ENCODE data around the gene SUGP1. TPM values are rescaled to one million over a fixed set of nuclear protein-coding genes. Genes with fewer than 3 reads are reported as not detected.

The SUGP1 gene
- total RNA-seq, 4 donors from 2014 or later, result 16.1 to 40.2 (median 39.0) TPM

DNA sequence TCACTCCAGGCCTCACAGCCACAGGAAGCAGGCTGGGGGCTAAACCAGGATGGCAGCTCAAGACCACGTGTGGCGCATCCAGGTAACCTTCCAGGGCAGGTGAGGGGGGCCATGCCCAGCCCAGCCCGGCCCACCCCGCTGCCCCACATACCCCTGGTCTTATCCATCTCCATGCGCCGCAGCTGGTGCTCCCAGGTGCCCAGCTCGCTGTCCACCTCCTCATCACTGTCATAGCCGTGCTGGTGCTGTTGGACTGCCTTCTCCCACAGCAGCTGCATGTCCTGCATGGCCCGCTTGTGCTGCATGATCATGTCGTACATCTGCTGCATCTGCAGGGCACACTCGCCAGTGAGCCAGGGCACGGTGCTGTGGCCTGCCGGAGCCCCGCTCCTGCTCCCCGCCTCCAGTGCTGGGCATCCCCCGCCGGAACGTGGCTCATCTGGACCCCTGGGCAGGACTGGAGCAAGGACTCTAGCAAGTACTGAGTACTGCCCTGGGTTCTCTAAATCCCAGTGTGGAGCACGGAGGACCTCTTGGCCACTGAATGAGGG is 41.2 kb downstream of the SUGP1 start:
- intact Hi-C loops (cut with DNase I; ENCODE audit: low total_unique reads), result no loop called here
- no peak for TF ChIP-seq CTCF (IDR thresholded peaks at IDR 0.05)
- no peak for TF ChIP-seq POLR2A (IDR thresholded peaks at IDR 0.05)
- no peak overlapping the region for H3K4me3 ChIP-seq (ENCODE audit: low read depth, poor library complexity, severe bottlenecking)
- whole genome bisulfite sequencing, 2 donors, result 90 to 95% methylated on average over 18 to 19 of the region's 19 CpGs
- no peak for DNase-seq (ENCODE audit: low spot score in 2 of 2)

- TF ChIP-seq CTCF (IDR thresholded peaks at IDR 0.05), result no peak
- no peak for TF ChIP-seq POLR2A (IDR thresholded peaks at IDR 0.05)
- intact Hi-C loops (cut with DNase I; ENCODE audit: low total_unique reads), result no loop called here
- WGBS, 2 donors, result 90 to 97% methylated on average over 5 to 7 of the region's 7 CpGs
Measured at GRCh38 chr19:19278315-19278714, 42.0 kb downstream of the SUGP1 start.

DNA sequence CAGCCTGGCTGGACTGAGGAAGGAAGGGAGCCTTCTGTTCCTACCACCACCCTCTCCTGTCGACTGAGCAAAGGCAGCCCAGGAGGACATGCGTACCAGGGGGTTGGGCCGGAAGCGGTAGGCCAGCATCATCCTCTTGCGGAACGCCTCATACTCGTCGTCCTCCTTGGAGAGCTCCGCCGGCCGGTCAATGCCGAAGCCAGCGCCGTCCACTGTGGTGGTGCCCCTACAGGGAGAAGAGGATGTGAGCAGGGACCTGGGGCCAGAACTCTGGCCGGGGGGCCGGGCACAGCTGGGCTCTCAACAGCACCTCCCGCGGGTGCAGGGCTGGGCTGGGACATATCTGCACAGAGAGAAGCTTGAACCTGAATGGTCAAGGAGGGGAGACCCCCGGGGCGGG is 43.5 kb downstream of the SUGP1 start:
- intact Hi-C loops (cut with DNase I; ENCODE audit: low total_unique reads), result no loop called here

More at GRCh38 chr19:19278315-19278714, 42.0 kb downstream of the SUGP1 start:
- no peak overlapping the region for H3K4me3 ChIP-seq (ENCODE audit: low read depth, poor library complexity, severe bottlenecking)
- no peak for DNase-seq (ENCODE audit: low spot score in 2 of 2)

DNA sequence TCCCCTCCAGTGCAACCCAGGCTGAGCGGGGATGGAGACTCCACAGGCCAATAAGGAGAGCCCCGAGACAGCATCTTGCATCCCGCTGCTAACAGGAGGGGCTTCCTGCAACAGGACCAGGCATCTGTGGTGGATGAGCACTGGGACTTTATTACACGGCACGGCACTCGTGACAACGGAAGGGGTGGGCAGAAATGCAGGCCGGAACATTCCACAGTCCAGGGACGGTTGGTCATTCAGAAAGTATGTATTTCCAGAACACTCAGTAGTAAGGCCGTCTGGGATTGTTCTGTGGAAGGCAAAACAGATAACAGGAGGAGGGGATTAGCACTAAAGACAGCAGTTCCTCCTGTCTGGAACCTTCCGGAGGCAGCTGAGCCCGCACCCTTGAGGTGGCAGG is 43.9 kb downstream of the SUGP1 start:
- TF ChIP-seq CTCF (IDR thresholded peaks at IDR 0.05), result no peak
- TF ChIP-seq POLR2A (IDR thresholded peaks at IDR 0.05), result no peak
- whole genome bisulfite sequencing, 2 donors, result 87 to 93% methylated on average over 12 of the region's 12 CpGs
- no peak overlapping the region for H3K4me3 ChIP-seq (ENCODE audit: low read depth, poor library complexity, severe bottlenecking)

More for the DNA sequence above, 43.5 kb downstream of the SUGP1 start:
- H3K4me3 ChIP-seq (ENCODE audit: low read depth, poor library complexity, severe bottlenecking), result no peak overlapping the region
- no peak for DNase-seq (ENCODE audit: low spot score in 2 of 2)
- WGBS, 2 donors, result 92 to 93% methylated on average over 17 to 18 of the region's 20 CpGs
- TF ChIP-seq CTCF (IDR thresholded peaks at IDR 0.05) (no peak), POLR2A (IDR thresholded peaks at IDR 0.05) (no peak)

DNA sequence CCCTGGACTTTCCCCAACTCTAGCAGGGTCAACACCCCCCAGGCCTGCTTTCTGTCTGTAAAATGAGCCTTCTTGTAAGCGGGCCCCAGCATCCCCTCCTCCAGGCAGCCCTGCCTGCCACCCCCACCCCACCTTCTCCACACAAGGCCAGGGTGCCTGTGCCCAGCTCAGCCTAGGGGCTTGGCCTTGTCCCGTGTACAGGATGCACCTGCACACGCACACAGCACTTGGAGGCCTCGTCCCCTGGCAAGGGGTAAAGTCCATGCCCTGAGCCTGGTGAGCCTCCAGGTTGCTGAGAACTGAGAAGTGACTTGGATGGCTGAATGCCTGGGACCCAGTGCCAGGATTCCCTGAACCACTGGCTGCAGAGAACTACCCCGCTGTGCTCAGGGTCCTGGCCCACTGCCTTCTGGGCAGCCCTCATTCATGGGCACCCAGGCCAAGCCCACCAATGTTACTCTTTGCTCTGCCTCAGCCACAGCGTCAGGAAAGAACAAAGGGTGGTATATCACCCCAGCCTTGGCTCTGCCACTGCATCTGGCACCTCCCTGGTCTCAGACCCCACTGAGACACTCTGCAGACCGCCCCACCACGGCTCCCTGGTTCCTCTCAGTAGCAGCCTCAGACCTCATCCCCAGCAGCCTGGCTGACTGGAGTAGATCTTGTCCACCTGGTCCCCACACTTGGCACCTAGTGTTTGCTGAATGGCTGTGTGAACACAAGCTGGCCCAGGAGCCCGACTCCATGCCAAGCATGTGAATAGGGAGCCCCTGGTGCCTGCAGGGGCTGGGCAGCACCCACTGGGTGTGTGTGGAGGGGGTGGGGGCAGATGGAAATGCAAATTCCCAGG is 45.4 kb downstream of the SUGP1 start:
- intact Hi-C loops (cut with DNase I; ENCODE audit: low total_unique reads), result no loop called here
- TF ChIP-seq POLR2A (IDR thresholded peaks at IDR 0.05) (no peak), CTCF (IDR thresholded peaks at IDR 0.05) (no peak)
- 62 to 64% methylated on average over 8 to 9 of the region's 9 CpGs for WGBS, 2 donors
- no peak overlapping the region for H3K4me3 ChIP-seq (ENCODE audit: low read depth, poor library complexity, severe bottlenecking)
- DNase-seq (ENCODE audit: low spot score in 2 of 2), result no peak

More for the DNA sequence above, 43.9 kb downstream of the SUGP1 start:
- intact Hi-C loops (cut with DNase I; ENCODE audit: low total_unique reads), result no loop called here
- DNase-seq (ENCODE audit: low spot score in 2 of 2), result no peak
